ENCODE data around the gene SYT2.

Gene SYT2

GRCh38 chr1:202649553-202650392, 60.5 kb downstream of the SYT2 start:
- no peak for TF ChIP-seq POLR2AphosphoS5 (IDR thresholded peaks at IDR 0.05; ENCODE audit: low read depth)
- TF ChIP-seq GABPA (IDR thresholded peaks at IDR 0.05; ENCODE audit: low read depth), result no peak
- no peak for TF ChIP-seq SPI1 (IDR thresholded peaks at IDR 0.05; ENCODE audit: borderline replicate concordance, low read depth)
- TF ChIP-seq, protein P1, sequence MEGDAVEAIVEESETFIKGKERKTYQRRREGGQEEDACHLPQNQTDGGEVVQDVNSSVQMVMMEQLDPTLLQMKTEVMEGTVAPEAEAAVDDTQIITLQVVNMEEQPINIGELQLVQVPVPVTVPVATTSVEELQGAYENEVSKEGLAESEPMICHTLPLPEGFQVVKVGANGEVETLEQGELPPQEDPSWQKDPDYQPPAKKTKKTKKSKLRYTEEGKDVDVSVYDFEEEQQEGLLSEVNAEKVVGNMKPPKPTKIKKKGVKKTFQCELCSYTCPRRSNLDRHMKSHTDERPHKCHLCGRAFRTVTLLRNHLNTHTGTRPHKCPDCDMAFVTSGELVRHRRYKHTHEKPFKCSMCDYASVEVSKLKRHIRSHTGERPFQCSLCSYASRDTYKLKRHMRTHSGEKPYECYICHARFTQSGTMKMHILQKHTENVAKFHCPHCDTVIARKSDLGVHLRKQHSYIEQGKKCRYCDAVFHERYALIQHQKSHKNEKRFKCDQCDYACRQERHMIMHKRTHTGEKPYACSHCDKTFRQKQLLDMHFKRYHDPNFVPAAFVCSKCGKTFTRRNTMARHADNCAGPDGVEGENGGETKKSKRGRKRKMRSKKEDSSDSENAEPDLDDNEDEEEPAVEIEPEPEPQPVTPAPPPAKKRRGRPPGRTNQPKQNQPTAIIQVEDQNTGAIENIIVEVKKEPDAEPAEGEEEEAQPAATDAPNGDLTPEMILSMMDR (IDR thresholded peaks at IDR 0.05; ENCODE audit: insufficient read depth, low read length), result no peak
- TF ChIP-seq, protein P2, sequence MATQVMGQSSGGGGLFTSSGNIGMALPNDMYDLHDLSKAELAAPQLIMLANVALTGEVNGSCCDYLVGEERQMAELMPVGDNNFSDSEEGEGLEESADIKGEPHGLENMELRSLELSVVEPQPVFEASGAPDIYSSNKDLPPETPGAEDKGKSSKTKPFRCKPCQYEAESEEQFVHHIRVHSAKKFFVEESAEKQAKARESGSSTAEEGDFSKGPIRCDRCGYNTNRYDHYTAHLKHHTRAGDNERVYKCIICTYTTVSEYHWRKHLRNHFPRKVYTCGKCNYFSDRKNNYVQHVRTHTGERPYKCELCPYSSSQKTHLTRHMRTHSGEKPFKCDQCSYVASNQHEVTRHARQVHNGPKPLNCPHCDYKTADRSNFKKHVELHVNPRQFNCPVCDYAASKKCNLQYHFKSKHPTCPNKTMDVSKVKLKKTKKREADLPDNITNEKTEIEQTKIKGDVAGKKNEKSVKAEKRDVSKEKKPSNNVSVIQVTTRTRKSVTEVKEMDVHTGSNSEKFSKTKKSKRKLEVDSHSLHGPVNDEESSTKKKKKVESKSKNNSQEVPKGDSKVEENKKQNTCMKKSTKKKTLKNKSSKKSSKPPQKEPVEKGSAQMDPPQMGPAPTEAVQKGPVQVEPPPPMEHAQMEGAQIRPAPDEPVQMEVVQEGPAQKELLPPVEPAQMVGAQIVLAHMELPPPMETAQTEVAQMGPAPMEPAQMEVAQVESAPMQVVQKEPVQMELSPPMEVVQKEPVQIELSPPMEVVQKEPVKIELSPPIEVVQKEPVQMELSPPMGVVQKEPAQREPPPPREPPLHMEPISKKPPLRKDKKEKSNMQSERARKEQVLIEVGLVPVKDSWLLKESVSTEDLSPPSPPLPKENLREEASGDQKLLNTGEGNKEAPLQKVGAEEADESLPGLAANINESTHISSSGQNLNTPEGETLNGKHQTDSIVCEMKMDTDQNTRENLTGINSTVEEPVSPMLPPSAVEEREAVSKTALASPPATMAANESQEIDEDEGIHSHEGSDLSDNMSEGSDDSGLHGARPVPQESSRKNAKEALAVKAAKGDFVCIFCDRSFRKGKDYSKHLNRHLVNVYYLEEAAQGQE (IDR thresholded peaks at IDR 0.05; ENCODE audit: insufficient replicate concordance, low read depth), result no peak
- H3K4me3 ChIP-seq (replicated peaks; ENCODE audit: insufficient read depth, low read length), result no peak overlapping the region
- DNase-seq (ENCODE audit: low read depth in 1 of 2, low spot score in 1 of 2), result no peak
- H3K27me3 ChIP-seq (ENCODE audit: insufficient read depth, poor library complexity, severe bottlenecking), result peaks cover 23% of the 10 kb centered on the region
- H3K27ac ChIP-seq (replicated peaks), result no peak overlapping the region

DNA sequence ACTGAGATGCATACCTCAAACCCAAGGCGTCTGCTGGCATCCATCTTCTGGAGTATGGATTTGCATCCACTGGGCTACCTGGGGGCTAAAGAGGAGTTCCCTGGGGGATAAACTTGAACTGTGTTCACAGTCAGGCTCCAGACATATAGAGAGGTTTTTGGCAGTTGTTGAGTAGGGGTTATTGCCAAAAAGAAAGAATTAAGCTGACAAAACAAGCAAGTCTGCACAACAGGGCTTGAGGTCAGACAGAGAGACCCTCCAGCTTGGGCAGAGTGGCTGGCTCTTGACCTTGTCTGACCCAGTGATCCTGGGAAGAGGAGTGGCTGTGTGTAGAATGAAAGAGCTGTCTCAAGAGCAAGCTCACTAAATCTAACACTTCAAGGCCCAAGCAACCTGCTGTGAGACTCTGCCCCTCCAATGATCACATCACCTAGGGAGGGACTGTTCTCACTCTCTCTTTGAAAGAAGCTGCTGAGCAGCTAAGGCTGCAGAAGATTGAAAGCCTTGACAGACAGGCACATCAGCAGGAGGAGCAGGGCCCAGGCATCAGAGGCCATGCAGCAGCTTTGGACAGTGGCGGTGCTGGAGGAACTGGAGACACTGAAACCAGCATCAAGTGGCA, 61.5 kb downstream of the SYT2 start:
- Histone ChIP-seq H3K27me3 (ENCODE audit: insufficient read depth, poor library complexity, severe bottlenecking) (peaks cover 26% of the 10 kb centered on the region), H3K4me3 (replicated peaks; ENCODE audit: insufficient read depth, low read length) (no peak overlapping the region), H3K27ac (replicated peaks) (no peak overlapping the region)
- DNase-seq (ENCODE audit: low read depth in 1 of 2, low spot score in 1 of 2), result no peak
- TF ChIP-seq, protein P2 (IDR thresholded peaks at IDR 0.05; ENCODE audit: insufficient replicate concordance, low read depth), result no peak
- TF ChIP-seq SPI1 (IDR thresholded peaks at IDR 0.05; ENCODE audit: borderline replicate concordance, low read depth), result no peak
- TF ChIP-seq, protein P1 (IDR thresholded peaks at IDR 0.05; ENCODE audit: insufficient read depth, low read length), result no peak
- no peak for TF ChIP-seq POLR2AphosphoS5 (IDR thresholded peaks at IDR 0.05; ENCODE audit: low read depth)

- no peak overlapping the region for H3K4me3 ChIP-seq (replicated peaks; ENCODE audit: insufficient read depth, low read length)
- no peak for DNase-seq (ENCODE audit: low read depth in 1 of 2, low spot score in 1 of 2)
- peaks cover 42% of the 10 kb centered on the region for H3K27me3 ChIP-seq (ENCODE audit: insufficient read depth, poor library complexity, severe bottlenecking)
- no peak overlapping the region for H3K27ac ChIP-seq (replicated peaks)
- TF ChIP-seq POLR2AphosphoS5 (IDR thresholded peaks at IDR 0.05; ENCODE audit: low read depth) (no peak), GABPA (IDR thresholded peaks at IDR 0.05; ENCODE audit: low read depth) (no peak), SPI1 (IDR thresholded peaks at IDR 0.05; ENCODE audit: borderline replicate concordance, low read depth) (no peak)
- TF ChIP-seq, protein P1 (IDR thresholded peaks at IDR 0.05; ENCODE audit: insufficient read depth, low read length), result no peak
- TF ChIP-seq, protein P2 (IDR thresholded peaks at IDR 0.05; ENCODE audit: insufficient replicate concordance, low read depth), result no peak
Observed at GRCh38 chr1:202645097-202645476, 65.2 kb downstream of the SYT2 start.
